GM21528 (cell line): Measurements from ENCODE around the gene SH3TC1.

Experiments used
- ATAC-seq: cut with Tn5 transposase; IDR thresholded peaks from one replicate; pipeline ENCODE4 v1.9.1; 2021; ENCODE audit warnings: mild to moderate bottlenecking, moderate library complexity; ENCODE audit not compliant: unreplicated experiment, low FRiP score

Gene SH3TC1

DNA sequence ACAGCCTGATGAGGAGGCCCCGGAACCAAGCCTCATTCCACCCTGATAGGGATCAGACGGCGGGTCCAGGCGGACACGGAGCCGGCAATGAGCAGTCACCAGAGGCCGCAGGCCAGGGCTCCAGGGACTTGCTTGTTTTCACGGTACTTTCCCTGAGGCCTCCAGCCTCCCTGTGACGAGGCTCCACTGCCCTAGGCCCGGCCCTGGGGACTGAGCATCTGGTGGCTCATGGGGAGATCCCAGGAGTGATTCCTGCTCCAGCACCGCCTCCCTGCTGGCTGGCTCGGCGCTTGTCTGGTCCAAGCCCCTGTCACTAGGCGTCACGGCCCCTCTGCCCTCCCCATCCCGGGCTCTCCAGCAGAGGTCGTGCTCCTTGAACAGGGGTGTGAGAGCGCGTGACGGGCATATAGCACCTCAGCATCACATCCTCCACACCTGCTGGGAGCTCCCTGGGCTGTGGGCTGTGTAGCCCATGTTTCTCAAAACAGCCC is 84.6 kb downstream of the SH3TC1 start:
- ATAC-seq = no peak

DNA sequence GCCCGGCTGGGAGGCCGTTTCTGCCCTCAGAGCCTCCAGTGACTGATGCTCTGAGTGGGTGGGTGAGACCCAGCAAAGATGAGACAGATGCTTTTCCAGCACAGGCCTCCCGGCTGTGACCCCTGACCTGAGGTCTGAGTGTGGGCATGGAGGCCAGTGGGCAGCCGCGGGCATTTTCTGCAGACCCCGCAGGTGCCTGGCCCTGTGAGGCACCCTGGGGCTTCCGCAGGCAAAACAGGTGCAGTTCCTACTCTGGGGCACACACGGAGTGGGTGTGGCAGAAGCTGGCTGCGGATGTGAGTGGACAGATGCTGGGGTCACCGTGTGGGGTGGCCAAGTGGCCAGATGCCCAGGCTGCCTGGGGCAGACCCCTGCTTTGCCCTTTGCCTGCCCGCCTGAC is 85.3 kb downstream of the SH3TC1 start:
- no peak for ATAC-seq

DNA sequence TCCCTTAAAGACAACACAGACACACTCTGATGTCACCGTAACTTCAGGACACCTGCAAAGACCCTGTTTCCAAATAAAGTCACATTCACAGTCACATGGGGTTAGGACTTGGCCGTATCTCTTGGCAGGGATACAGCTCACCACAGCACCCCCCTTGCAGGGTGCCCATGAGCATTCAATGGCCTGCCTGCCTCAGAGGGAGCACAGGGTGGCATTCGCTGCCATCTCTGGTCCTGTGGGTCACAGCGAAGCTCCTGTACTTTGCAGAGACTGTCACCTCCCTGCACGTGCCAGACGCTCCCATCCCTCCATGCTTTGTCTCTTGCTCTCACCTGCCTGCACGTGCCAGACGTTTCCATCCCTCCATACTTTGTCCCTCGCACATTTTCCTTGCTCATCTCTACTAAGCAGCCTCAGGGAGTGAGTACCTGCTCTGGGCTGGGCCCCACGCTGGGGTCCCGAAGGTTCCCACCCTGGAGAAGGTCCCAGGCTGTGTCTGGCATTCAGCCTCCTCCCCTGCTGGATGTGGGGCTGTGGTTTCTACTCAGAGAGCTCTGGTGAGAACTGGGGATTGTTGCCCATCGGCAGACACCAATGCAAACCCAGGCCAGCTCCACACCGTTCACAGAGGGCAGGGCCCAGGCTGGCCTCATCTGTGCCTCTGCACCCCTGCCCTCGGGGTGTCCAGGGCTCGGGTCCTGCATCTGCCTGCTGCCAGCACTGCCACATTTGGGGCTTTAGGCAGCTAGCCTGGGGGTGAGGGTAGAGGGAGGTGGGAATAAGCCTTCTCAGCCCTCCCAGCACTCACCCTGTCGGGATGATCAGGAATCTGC is 86.3 kb downstream of the SH3TC1 start:
- no peak for ATAC-seq

DNA sequence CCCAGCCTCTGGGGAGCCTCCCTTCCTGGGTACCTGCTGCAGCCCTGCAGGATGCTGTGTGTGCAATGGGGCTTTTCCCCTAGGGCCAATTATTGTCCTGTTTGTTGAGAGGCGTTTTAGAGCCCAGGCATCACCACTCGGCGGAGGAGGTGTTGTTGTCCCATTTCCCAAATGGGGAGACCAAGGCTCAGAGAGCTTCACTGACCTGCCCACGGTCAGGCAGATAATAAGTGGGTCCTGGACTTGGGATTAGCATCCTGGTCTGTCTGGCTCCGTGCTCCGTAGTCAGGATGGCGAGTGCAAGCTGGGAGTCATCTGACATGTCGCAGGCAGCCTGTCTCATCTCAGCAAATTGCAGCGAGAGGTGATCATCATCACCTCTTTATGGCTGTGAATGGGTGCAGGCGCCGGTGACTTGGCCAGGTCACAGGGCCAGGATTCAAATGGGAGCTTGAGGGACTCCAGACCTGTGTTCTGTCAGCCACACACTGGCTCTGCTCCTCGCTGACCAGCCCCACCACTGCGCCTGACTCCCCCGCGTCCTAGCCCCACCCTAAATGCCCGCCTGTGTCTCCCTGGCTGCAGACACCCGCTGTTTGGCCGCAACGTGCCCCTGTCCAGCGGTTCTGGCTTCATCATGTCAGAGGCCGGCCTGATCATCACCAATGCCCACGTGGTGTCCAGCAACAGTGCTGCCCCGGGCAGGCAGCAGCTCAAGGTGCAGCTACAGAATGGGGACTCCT is 87.1 kb downstream of the SH3TC1 start:
- no peak for ATAC-seq

DNA sequence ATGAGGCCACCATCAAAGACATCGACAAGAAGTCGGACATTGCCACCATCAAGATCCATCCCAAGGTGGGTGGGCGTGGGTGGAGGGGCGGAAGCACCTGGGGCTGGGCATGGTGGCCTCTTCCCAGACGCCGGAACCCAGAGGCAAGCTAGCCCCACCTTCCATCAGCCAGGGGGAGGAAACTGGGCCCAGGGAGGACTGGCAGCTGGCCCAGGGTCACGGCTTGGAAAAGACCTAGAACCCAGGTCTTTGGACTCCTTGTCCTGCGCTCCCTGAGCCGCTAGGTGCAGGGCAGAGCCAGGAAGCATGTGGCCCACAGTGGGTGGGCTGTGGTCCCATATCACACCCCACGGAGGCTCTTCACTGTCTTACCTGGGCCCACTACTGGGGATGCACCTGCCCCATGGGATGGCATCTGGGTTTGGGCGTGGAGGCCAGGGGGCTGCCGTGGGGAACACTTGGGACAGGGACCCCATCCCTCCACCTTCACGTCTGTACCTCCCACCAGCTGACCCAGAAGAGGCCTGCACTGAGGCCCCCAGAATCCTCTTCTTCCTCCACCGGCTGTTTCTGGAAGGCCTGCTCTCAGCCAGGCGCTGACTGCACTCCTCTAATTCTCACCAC is 87.7 kb downstream of the SH3TC1 start:
- ATAC-seq = no peak

DNA sequence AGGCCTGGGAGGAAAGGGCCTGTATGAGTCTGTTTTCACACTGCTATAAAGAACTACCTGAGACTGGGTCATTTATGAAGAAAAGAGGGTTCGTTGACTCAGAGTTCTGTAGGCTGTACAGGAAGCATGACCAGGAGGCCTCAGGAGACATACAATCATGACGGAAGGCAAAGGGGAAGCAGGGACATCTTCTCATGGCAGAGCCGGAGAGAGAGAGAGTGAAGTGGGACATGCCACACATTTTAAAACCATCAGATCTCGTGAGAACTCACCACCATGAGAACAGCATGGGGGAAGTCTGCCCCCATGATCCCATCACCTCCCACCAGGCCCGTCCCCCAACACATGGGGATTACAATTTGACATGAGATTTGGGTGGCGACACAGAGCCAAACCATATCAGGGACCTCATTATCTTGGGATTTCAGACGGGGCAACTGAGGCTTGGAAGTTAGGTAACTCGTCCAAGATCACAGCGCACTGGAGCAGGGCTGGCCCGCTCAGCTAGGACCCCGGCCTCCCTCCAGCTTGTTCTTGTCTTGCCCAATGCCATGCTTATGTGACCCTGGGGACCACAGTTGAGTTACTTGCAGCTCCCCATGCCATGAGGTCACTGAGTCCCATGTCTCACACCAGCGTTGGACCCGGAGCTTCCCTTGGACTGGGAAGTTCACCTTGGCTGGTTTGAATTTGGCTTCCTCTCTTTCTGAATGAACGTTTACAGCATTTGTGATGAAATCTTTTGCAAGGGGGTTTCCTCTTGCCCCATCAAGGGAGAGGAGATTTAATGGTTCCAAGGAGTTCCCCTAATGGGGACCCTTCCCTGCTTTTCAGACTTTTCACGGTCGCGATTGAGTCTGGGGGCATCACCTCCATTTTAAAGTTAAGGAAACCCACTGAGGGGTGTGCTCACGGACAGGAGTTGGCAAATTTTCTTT is 88.5 kb downstream of the SH3TC1 start:
- ATAC-seq = no peak

DNA sequence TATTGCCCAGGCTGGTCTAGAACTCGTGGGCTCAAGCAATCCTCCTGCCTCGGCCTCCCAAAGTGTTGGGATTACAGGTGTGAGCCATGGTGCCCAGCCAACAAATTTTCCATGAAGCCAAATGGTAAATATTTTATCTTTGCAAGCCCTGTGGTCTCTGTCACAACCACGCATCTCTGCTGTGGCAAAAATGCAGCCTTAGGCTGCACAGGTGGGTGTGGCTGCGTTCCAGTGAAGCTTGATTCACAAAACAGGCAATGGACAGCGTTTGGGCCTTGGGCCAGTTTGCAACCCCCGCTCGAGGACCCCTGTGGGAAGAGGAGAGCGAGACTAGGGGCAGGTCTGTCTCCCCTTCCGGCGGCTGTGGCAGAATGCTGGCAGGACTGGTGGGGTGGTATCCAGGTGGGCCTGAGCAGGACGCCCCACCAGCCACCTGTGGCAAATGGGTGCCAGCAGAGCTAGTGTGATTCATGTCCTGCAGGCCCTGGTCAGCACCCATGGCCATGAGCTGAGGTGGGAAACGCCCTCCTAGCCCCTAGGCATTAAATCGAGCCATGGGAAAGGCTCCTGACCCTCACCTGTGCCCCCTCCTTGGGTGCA is 90.2 kb downstream of the SH3TC1 start:
- ATAC-seq = no peak

DNA sequence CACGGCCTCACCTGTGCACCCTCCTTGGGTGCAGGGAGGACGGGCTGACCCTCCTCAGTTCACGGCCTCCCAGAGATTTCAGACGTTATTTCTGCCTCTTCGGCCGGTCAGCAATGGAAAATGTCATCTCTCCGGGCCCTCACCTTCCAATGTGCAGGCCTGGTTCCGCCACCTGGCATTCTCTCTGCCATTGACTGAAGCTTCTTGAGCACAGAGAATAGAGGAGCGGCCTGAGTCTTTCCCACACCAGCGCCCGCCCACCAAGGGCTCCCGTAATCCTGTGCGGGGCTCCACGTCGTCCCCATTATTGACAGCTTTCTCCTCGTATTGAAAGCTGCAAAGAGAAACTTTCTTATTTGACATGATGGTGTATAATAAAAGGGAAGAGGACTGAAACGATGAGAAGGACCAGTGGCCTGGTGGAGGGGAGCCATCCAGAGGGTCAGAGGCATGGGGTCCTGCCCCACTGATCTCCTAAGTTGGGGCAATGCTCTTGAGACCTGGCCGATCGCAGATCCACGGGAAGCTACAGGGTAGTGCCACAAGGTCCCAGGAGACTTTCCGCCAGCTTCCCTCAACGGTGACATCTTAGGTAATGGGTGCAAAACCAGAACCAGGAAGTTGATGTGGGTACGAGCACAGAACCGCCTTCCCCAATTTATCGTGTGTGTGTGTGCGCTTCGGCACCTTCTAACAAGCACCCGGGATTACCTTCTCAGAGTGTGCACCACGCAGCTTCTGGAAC is 91.0 kb downstream of the SH3TC1 start:
- no peak for ATAC-seq

DNA sequence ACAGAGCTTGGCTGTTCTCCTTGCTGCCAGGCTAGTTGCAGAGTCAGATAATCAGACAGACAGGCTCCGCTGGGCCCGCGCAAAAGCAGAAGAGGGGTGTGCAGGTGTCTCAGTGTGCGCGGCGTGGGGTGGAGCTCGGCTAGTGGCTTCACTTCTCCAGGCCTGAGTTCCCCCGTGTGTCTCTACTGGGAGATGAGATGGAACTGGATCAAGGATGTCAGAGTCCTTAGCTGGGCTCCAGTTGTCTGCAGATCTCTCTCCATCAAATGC is 91.5 kb downstream of the SH3TC1 start:
- no peak for ATAC-seq
